Adipocyte (in vitro differentiated cells): ENCODE results near the gene SOBP.

Experiments used
- DNase-seq: peaks from one replicate; pipeline ENCODE4 v3.0.0-alpha.2; 2015; ENCODE audit warnings: low read depth
- H3K27me3 ChIP-seq: replicated peaks from 2 replicates; pipeline ENCODE4 v1.7.0; 2013; ENCODE audit warnings: mild to moderate bottlenecking, low read length, moderate library complexity; ENCODE audit not compliant: control insufficient read depth, insufficient read depth
- H3K36me3 ChIP-seq: 2 replicates; pipeline ENCODE4 v1.7.0; 2013; ENCODE audit warnings: low read length, mild to moderate bottlenecking, moderate library complexity; ENCODE audit not compliant: control insufficient read depth, insufficient read depth, severe bottlenecking
- H3K4me1 ChIP-seq: 2 replicates; pipeline ENCODE4 v1.7.0; 2013; ENCODE audit warnings: mild to moderate bottlenecking, low read length, moderate library complexity; ENCODE audit not compliant: control insufficient read depth, insufficient read depth
- H3K4me3 ChIP-seq: 2 replicates; pipeline ENCODE4 v1.7.0; 2013; ENCODE audit warnings: mild to moderate bottlenecking, low read length, moderate library complexity
- H3K9ac ChIP-seq: 2 replicates; pipeline ENCODE4 v1.7.0; 2013; ENCODE audit warnings: mild to moderate bottlenecking, low read length, moderate library complexity
- H3K9me3 ChIP-seq: 2 replicates; pipeline ENCODE4 v1.7.0; 2013; ENCODE audit warnings: mild to moderate bottlenecking, low read length, moderate library complexity; ENCODE audit not compliant: control insufficient read depth

SOBP gene

GRCh38 chr6:107635057-107635515, 145.2 kb downstream of the SOBP start:
- DNase-seq: no peak
- H3K4me1 ChIP-seq: peaks cover 9% of the 10 kb centered on the region
- H3K9me3 ChIP-seq: no peaks in the 10 kb centered on the region
- no peaks in the 10 kb centered on the region for H3K27me3 ChIP-seq
- H3K9ac ChIP-seq: no peak overlapping the region
- H3K36me3 ChIP-seq: no peaks in the 10 kb centered on the region
- no peak overlapping the region for H3K4me3 ChIP-seq

DNA sequence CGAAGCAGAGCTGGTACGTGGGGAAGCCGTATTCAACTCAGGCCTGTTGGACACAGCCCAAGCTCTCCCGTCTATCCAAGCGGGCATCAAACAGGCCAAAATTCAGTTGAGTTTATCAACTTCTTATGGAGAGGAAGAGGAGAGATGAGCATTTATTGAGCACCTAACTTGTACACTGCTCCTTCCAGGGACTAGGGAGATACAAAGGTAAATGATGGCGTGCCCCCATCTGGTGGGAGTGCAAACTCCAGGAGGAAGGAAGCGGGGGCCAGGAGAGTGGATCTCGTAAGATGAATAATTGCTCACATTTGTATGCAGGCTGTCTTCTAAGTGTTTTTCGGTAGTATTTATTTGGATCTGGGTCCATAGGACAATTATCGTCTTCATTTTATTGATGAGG, 146.6 kb downstream of the SOBP start:
- Histone ChIP-seq H3K9ac (no peak overlapping the region), H3K27me3 (no peaks in the 10 kb centered on the region), H3K36me3 (no peaks in the 10 kb centered on the region), H3K4me3 (no peak overlapping the region), H3K9me3 (no peaks in the 10 kb centered on the region), H3K4me1 (peaks cover 23% of the 10 kb centered on the region)
- DNase-seq: no peak

DNA sequence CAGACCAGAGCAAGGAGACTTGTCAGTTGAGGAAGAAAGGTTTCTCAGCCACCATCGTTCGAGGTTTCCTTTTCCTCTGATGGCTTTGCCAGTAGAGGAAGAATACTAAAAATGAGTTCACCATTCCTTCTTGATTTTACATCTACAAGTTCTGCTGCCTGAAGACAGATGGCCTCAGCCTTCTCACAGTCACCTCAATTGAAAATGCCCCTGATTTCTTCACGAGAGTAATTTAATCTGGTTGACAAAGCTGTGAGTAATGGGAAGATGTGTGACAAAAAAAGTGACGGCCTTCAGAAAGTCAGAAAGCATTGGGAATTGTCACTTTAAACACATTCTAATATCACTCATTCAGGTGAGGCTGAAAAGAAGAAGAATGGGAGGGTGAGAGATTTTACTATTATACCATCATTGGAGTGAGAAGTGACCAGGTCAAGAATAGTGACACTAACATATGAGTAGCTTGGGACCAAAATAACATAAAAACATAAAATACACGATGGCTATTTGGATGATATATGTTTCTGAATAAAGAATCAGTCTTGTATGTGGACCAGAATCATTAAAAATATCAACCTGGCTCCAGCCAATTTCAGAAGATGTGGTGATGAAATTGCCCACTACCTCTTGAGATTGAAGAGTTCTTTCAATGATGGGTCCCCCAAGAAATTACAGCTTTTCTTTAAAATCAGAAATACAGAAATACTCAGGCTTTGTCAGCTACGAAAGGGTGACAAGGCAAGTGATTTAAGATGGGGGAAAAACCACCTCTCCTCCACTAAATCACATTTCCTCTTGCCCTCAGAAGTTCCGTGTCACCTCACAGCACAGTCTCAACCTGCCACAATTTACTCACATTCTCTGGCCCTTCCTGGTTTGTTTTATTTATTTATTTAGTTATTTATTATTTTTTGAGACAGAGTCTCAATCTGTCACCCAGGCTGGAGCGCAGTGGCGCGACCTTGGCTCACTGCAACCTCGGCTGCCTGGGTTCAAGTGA, 147.7 kb downstream of the SOBP start:
- no peak for DNase-seq
- no peaks in the 10 kb centered on the region for H3K9me3 ChIP-seq
- no peaks in the 10 kb centered on the region for H3K36me3 ChIP-seq
- H3K9ac ChIP-seq: no peak overlapping the region
- no peaks in the 10 kb centered on the region for H3K27me3 ChIP-seq
- H3K4me3 ChIP-seq: no peak overlapping the region
- peaks cover 28% of the 10 kb centered on the region for H3K4me1 ChIP-seq

GRCh38 chr6:107638493-107638892, 148.6 kb downstream of the SOBP start:
- DNase-seq: no peak
- peaks cover 34% of the 10 kb centered on the region for H3K4me1 ChIP-seq
- no peak overlapping the region for H3K4me3 ChIP-seq
- H3K27me3 ChIP-seq: no peaks in the 10 kb centered on the region
- no peaks in the 10 kb centered on the region for H3K36me3 ChIP-seq
- no peak overlapping the region for H3K9ac ChIP-seq
- H3K9me3 ChIP-seq: no peaks in the 10 kb centered on the region

DNA sequence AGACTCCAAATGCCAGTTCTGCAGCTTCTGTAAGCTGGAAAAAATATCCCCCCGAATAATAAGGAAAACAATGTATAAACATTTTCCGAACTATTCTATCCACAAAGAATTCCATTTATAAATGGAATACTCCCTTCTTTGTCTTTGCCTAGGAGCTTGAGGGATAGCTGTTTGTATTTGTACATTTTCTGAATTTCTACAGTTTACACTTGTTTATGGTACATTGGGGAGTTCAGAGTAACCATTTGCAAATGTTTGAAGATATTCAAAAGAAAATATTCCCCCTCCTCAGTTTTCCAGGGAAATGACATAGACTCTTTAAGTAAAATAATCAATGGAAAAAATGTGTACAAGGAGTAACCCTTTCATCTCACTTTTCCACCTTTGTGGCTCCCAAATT, 149.6 kb downstream of the SOBP start:
- Histone ChIP-seq H3K36me3 (no peaks in the 10 kb centered on the region), H3K27me3 (no peaks in the 10 kb centered on the region), H3K4me1 (peaks cover 41% of the 10 kb centered on the region), H3K9ac (no peak overlapping the region), H3K9me3 (no peaks in the 10 kb centered on the region), H3K4me3 (no peak overlapping the region)
- no peak for DNase-seq

GRCh38 chr6:107641071-107641470, 151.2 kb downstream of the SOBP start:
- Histone ChIP-seq H3K27me3 (no peaks in the 10 kb centered on the region), H3K4me1 (peaks cover 57% of the 10 kb centered on the region), H3K9me3 (no peaks in the 10 kb centered on the region), H3K4me3 (peak overlapping the region; percentile 8), H3K36me3 (no peaks in the 10 kb centered on the region), H3K9ac (peak overlapping the region; percentile 73)
- no peak for DNase-seq

GRCh38 chr6:107641500-107641941, 151.6 kb downstream of the SOBP start:
- H3K36me3 ChIP-seq: no peaks in the 10 kb centered on the region
- no peak for DNase-seq
- H3K4me1 ChIP-seq: peaks cover 61% of the 10 kb centered on the region

DNA sequence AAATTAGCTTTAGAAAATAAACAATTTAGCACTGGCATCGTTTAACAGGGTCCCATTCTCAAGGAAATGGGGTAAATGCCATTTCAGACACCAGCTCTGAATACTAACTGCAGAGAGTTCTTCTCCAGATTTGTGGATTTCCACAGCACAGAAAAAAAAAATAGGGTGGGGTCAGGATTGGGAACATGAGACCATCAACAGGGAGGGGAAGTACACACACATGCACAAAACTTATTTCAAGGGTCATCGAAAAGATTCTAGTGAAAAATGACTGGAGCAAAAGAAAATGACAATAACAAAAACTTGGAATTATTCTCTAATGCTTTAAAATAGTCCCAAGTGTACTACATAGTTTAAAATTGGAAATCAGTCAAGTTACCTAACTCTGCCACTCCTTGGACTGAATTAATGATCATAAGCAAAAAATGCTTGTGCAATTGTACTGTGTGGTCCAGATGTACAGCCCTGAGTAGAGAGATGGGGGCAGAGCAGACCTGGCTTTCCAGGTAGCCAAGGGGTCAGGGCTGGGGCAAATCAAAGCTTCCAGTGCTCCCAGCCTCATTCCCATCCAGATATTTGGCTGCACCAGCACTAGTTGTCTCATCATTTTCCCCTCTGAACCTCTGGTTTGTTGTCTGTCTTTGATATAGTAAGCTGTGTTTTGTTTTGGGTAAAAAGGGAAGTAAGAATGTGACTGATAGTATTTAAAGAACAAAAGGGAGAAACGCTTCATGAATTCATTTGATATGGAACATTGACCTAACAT, 152.4 kb downstream of the SOBP start:
- Histone ChIP-seq H3K9ac (peak overlapping the region; percentile 73), H3K4me3 (peak overlapping the region; percentile 52), H3K27me3 (no peaks in the 10 kb centered on the region), H3K36me3 (no peaks in the 10 kb centered on the region), H3K4me1 (peaks cover 69% of the 10 kb centered on the region), H3K9me3 (no peaks in the 10 kb centered on the region)
- DNase-seq: no peak

More at GRCh38 chr6:107641500-107641941, 151.6 kb downstream of the SOBP start:
- H3K9ac ChIP-seq: peak overlapping the region; percentile 73
- no peaks in the 10 kb centered on the region for H3K27me3 ChIP-seq
- H3K4me3 ChIP-seq: peak overlapping the region; percentile 52
- H3K9me3 ChIP-seq: no peaks in the 10 kb centered on the region

GRCh38 chr6:107642861-107643328, 153.0 kb downstream of the SOBP start:
- H3K9me3 ChIP-seq: no peaks in the 10 kb centered on the region
- no peaks in the 10 kb centered on the region for H3K27me3 ChIP-seq
- no peaks in the 10 kb centered on the region for H3K36me3 ChIP-seq
- no peak overlapping the region for H3K9ac ChIP-seq
- H3K4me3 ChIP-seq: no peak overlapping the region
- peaks cover 72% of the 10 kb centered on the region for H3K4me1 ChIP-seq
- no peak for DNase-seq

DNA sequence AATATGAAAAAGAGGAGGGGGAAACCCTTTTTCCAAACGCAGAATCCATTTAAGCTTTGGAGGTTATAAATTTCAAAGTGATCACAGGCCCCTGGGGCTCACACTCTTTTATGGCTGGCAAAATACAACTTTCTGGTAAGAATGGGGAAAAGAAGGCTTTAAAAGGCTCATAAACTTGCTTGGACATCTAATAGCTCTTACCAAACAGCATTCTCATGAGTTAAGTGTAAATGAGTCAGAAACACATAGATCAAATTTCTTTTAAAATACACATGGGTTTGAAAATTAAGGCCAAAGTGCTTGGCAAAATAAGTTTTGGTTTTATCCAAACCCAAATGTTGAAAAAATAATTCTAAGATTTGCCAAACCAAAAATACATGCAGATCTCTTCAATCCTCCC, 154.6 kb downstream of the SOBP start:
- peak overlapping the region; percentile 61 for H3K9ac ChIP-seq
- no peaks in the 10 kb centered on the region for H3K9me3 ChIP-seq
- no peaks in the 10 kb centered on the region for H3K27me3 ChIP-seq
- peak overlapping the region; percentile 15 for H3K4me3 ChIP-seq
- H3K4me1 ChIP-seq: peaks cover 73% of the 10 kb centered on the region
- no peaks in the 10 kb centered on the region for H3K36me3 ChIP-seq
- DNase-seq: no peak

DNA sequence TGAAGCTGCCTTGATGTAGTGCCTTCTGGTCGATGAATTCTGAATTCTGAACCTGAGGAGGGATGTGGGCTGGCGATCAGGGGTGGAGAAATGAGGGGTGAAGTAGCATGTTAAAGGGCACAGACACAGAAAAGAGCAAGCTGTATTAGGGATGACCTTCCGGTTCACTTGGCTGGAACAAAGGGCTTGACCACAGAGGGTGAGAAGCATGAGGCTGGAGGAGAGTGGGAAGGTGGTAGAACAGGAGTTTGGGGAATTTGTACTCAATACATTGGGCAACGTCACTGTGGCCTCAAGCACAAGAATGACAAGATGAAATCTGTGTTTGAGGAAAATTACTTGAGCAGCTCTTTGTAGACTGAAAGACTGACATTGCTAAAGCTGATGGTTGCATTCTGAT, 155.8 kb downstream of the SOBP start:
- Histone ChIP-seq H3K9me3 (no peaks in the 10 kb centered on the region), H3K27me3 (no peaks in the 10 kb centered on the region), H3K36me3 (no peaks in the 10 kb centered on the region), H3K4me1 (peaks cover 64% of the 10 kb centered on the region), H3K9ac (peak overlapping the region; percentile 18), H3K4me3 (no peak overlapping the region)
- DNase-seq: no peak
